ENCODE data around the gene MAGI2. TPM values are rescaled to one million over a fixed set of nuclear protein-coding genes. Genes with fewer than 3 reads are reported as not detected.
"Not testable (repeated sequence)": the region's sequence is repeated elsewhere in the genome, so short reads cannot be mapped to it uniquely, and the experiment has no call there.

Gene MAGI2
- total RNA-seq, 1 donor from 2014 or later: 3.6 TPM

- peak; percentile 96 for DNase-seq
- peak; percentile 99 for ATAC-seq
- intact Hi-C loops (cut with micrococcal nuclease): no loop called here
These were observed 1433.9 kb downstream of the MAGI2 start for GRCh38 chr7:78019447-78020135.

DNA sequence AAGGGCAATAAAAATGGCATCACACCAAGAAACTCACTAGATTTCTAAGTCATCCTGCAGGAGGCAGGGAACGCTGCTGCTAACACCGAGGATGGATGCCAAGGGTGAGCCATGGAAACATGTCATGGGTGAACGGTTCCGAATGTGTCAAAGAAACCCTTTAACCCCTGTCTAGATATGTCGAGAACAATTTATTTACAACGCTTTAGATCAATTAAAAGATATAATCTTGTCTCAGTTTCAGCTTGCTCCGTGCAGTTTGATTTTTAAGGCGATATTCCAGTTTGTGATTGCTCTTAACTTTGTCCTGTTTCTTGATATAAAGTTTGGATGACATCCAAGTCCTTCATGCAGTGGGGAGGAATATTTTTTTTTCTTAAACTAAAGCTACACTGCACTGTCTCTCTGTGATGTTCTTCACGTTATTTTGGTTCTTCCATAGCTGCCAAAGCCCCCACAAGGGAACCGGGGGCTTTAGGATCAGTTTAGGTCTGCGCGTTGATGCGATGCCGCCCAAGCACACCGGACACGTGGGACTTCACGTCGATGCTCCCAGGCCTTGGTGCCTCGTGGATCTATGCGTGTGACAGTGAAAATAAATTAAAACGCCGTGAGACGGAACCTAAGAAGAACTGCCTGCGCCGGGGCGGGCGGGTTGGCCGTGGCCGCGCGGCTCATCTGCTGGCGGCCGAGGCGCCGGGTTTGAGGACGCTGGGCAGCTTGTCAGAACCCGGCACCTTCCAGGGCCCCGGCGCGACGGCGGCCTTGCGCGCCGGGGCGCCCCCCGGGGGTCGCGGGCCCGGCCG, 1434.6 kb downstream of the MAGI2 start:
- ATAC-seq (no peak), DNase-seq (peak; percentile 57)
- intact Hi-C loops (cut with micrococcal nuclease): no loop called here

DNA sequence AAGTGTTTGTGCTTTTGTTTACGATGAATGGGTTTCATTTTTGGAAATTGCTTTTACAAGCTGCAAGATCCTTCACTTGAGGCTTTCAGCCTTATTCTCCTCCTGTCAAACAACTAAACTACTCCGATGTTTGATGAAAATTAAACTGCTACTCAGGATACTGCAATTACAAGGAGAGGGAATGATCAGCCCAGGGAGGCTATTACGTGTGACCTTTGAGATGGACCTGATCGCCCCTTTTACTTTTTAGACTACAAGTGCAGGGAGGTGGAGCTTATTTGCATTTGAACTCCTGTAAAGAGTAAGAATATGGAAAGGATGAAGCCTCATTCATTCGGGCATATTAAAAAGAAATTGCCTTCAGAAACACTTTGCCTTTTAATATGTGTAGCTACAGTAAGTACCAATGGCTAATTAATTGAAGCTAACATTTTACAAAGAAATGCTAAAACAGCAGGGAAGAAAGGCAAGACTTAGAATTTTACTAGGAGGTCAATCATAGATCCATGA, 1435.8 kb downstream of the MAGI2 start:
- DNase-seq: no peak
- intact Hi-C loops (cut with micrococcal nuclease): no loop called here
- ATAC-seq: no peak

DNA sequence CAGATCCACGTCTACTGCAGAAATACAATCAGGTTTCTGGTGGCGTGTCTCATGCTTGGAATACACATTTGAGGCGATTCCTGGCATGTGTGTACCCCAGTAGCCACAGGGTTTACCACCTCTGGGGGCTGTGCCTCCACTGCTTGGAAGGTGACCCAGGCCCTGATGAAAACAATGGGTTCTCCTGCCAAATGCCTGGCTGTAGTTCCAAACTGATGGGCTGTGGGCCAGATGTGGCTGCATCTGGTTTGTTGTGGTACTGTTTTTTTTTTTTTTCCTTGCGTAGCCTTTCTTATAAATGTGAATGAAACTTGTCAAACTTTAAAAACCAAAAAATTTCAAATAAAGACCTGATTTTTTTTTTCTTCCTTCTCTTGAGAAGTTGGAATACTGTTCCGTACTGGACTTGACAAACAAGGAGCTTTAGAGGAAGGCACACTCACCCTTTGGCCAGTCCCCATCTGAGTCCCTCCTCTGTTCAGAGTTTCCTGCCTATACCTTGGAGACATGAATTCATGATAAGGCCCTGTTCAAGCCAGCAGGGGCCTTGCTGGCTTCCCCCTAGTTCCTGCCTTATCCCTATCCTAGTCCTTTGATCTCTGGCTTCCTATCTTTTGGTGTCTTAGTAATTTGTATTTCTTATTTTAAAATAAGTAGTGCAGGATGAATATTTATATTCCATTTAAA, 1437.8 kb downstream of the MAGI2 start:
- ATAC-seq (no peak), DNase-seq (no peak)
- intact Hi-C loops (cut with micrococcal nuclease): no loop called here

DNA sequence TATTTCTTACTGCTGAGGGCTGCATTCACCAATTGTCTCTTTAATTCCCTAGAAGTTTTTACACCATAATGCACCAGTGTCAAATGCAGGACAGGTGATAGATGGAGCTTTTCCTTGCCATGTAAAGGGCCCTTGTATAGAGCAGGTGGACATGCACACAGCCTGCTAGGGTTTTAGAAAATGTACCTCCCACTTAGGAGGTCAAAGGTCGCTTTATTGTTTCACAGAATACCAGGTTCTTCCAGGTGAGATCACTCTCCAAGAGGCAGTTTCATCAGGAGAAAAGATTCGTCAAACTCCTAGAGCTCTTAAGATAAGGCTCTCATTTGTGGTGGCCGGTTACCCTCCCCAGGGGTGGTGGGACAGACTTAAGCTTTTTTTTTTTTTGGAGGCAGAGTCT, 1439.1 kb downstream of the MAGI2 start:
- DNase-seq (no peak), ATAC-seq (no peak)
- intact Hi-C loops (cut with micrococcal nuclease): no loop called here

DNA sequence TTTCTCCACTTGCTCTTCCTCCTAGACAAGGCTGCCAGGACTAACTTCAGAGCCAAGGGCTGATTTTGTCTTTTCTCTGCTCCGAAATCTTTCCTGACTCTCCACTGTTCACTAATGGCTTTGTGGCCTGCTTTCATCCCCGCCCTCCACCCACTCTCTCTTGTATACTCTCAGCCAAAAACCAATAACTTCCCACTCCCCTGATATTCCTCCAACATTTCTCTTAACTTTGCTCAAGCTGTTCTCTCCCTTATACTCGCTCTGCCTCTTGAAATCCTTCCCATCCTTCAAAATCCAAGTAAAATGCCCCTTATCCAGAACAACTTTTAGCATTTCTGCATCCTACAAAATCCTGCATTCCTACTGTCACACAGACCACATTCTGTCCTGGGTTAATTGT, 1440.1 kb downstream of the MAGI2 start:
- DNase-seq (no peak), ATAC-seq (no peak)
- intact Hi-C loops (cut with micrococcal nuclease): no loop called here

- intact Hi-C loops (cut with micrococcal nuclease): no loop called here
- ATAC-seq (no peak), DNase-seq (no peak)
These were observed 1441.8 kb downstream of the MAGI2 start for GRCh38 chr7:78011642-78012041.

GRCh38 chr7:78007231-78007630, 1446.2 kb downstream of the MAGI2 start:
- DNase-seq: no peak
- intact Hi-C loops (cut with micrococcal nuclease): no loop called here
- no peak for ATAC-seq

DNA sequence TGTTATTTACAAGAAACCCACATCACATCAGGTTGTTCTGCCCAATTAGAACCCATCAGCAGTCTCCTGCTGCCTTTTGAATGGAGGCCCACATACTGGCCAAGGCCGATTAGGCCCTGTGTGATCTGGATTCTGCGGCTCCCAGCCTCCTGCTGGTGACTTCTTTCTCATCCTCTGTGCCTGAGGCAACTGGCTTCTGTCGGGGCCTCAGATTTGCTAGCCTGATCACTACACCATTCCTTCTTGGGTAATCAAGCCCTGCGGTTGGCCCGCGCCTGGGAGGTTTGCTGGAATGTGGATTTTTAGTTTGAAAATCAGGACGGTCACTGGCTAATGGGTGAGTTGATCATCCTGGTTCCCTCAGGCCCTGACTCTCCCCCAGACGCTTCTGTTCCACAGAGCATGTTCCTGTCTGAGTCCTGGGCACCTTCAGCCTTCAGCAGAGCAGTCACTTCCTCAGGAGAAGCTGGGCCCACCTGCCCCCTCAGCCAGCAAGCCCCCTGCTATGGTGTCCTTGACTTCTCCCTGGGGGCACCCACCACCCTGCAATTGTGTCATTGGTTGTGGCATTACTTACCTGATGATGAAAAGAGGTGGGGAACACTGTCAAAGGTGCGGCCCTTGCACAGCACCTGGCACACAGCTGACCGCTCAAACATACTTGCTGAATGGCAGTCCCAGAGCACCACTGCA, 1447.3 kb downstream of the MAGI2 start:
- intact Hi-C loops (cut with micrococcal nuclease): no loop called here
- no peak for ATAC-seq
- DNase-seq: no peak

GRCh38 chr7:78002715-78003114, 1450.8 kb downstream of the MAGI2 start:
- DNase-seq (no peak), ATAC-seq (no peak)
- intact Hi-C loops (cut with micrococcal nuclease): no loop called here

DNA sequence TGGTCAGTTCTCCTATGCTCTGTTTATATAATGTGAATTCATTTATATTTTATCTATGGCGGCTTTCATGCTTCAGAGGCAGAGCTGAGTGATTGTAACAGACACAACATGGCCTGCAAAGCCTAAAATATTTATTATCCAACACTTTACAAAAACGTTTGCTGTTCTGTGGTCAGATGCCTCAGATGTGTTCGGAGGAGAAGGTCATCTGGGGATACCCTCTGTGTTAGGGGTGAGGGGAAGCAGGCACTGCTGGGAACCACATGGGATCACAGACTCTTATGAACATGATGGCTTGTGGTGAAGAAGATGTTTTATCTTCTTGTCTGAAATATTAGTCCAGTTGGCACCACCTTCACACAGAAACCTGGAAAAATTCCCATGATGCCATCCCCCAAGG, 1451.4 kb downstream of the MAGI2 start:
- ATAC-seq (no peak), DNase-seq (no peak)
- intact Hi-C loops (cut with micrococcal nuclease): no loop called here

- ATAC-seq; intact Hi-C loops (cut with micrococcal nuclease); DNase-seq: not testable (repeated sequence)
These were observed 1454.3 kb downstream of the MAGI2 start for GRCh38 chr7:77999168-77999567.

DNA sequence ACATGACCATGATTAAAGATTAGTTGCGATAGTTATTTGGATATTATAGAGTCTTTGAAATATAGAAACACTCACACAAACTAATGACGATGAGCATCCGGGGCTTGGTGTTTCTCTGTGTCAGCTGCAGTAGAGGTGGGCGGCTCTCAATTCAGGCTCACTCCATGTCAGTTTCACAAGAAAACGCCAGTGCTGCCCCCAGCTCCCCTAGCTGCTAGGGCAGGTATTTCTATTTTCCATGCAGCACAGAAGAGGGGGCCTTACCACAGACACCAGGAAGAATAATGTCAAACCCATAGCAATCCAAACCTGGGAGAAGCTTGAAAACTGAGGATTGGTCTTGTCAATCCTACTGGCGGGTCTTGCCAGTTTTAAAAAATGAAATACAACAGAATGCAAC, 1457.8 kb downstream of the MAGI2 start:
- DNase-seq (no peak), ATAC-seq (no peak)
- intact Hi-C loops (cut with micrococcal nuclease): no loop called here

DNA sequence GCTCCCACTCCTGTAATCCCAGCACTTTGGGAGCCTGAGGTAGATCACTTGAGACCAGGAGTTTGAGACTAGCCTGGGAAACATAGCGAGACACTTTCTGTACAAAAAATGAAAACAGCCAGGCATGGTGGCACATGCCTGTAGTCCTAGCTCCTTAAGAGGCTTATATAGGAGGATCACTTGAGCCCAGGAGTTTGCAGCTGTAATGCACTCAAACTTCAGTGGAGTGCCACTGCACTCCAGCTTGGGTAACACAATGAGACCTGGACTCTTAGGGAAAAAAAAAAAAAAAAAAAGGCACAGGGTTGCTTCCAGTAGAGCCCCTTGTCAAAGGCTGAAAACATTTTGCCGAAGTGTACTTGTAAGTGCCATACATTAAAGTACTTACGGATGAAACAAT, 1459.6 kb downstream of the MAGI2 start:
- no peak for ATAC-seq
- no peak for DNase-seq
- intact Hi-C loops (cut with micrococcal nuclease): no loop called here

DNA sequence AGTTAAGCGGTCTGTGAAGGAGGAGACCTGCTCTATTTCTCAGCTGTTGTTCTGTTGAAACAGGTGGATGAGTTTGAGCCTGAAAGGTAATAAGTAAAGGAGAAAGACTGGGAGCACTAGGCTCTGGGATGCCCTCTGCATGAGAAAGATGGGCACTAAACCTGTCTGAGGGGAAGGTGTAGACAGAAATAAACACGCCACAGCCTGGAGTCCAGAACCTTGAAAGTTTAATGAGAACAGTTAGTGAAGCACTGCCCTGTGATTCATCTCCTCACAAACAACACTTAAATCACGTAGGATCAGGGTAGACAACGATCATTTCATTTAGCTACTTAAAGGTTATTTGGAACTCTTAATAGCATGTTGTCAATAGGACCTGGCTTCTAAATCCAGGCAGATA, 1461.8 kb downstream of the MAGI2 start:
- no peak for DNase-seq
- intact Hi-C loops (cut with micrococcal nuclease): no loop called here

DNA sequence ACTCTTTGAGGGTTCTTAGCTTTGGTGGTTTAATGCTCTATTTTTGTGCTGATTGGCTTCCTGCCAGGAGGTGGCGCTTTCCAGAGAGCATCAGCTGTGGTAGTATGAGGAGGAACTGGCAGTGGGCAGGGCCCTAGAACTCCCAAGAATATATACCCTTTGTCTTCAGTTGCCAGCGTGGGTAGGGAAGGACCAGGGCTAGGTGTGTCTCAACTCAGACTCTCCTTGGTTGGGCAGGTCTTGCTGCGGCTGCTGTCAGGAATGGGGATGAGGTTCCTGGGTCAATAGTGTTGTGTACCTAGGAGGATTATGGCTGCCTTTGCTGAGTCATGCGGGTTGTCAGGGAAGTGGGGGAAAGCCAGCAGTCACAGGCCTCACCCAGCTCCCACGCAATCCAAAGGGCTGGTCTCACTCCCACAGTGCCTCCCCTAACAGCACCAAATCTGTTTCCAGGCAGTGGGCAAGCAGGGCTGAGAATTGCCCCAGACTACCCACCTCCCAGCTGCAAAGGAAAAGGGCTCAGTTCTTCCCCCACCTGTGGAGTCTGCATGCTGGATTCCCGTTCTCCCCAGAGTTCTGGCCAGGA, 1463.4 kb downstream of the MAGI2 start:
- no peak for ATAC-seq
- no peak for DNase-seq
- intact Hi-C loops (cut with micrococcal nuclease): no loop called here

More for the DNA sequence above, 1461.8 kb downstream of the MAGI2 start:
- ATAC-seq: no peak

DNA sequence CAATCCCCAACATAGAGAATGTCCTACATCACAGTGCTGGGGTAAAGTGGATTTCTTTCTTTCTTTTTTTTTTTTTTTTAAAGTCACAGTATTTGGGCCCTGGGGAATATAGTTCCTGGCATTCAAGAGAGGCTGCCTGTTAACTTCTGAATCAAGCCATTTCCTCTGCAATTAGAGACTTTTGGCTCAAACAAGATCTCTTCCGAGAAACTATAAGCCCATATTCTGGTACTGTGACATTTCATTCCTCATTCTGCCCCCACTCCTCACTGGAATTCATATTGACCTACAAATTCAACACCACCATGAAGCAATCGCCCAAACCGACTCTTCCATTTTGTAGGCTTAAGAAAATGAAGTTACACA, 1467.5 kb downstream of the MAGI2 start:
- no peak for ATAC-seq

DNA sequence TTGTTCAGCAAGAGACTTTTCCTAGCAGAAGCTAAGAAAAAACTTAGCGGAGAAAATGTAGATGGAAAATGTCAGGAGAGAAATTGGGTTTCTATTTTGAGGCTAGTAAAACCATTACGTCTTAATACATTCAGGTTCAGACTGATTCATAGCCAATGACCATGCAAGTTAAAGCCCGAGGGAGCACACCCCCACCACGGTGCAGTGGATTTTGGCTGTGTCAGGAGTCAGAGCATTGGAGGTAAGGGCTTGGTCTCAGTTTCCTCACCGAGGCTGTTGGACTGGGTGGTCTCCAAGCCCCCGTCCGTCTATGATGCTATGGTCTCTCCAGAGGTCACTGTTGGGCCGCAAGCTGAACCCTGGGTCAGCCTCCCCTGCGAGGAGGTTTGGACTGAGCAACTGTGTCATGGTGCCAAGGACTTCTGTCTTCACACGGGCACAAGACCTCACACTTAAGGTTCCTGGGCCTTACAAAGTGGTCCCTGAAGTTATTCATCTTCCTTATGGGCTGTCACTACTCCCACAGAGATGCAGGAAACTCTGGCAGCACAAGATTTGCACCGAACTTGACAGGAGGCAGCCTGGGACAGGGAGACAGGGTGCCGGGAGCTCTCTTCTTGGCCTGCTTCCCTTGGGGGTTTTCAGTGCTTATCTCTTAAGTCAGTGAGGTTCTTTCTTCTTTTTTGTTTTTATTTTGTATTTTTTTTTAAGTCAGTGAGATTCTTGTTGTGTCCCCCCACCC, 1468.1 kb downstream of the MAGI2 start:
- ATAC-seq (no peak), DNase-seq (no peak)
- intact Hi-C loops (cut with micrococcal nuclease): no loop called here

More for the DNA sequence above, 1467.5 kb downstream of the MAGI2 start:
- DNase-seq: no peak
- intact Hi-C loops (cut with micrococcal nuclease): no loop called here

GRCh38 chr7:77983973-77984372, 1469.5 kb downstream of the MAGI2 start:
- intact Hi-C loops (cut with micrococcal nuclease): no loop called here
- DNase-seq (no peak), ATAC-seq (no peak)

Measured in left ventricle myocardium superior (tissue), 1 donor.